NB4 (cell line): Measurements from ENCODE around the gene OR10T2.

Experiments
- DNase-seq: peaks from one replicate; pipeline ENCODE4 v3.0.0; 2010; ENCODE audit warnings: low read depth
- H3K4me3 ChIP-seq: one replicate; pipeline ENCODE4 v1.5.1; 2011; ENCODE audit warnings: mild to moderate bottlenecking, low read depth, low read length, moderate library complexity
- MYC ChIP-seq: IDR thresholded peaks from 2 replicates; pipeline ENCODE4 v1.6.1; 2011; ENCODE audit warnings: low read depth, low read length
- POLR2A ChIP-seq: IDR thresholded peaks from 2 replicates; pipeline ENCODE4 v1.6.1; 2011; ENCODE audit warnings: mild to moderate bottlenecking; ENCODE audit not compliant: insufficient read length; ENCODE audit errors: extremely low read depth
- TF ChIP-seq, protein P1 (sequence below): IDR thresholded peaks from 2 replicates; pipeline ENCODE4 v1.6.1; 2011; ENCODE audit warnings: low read depth, low read length
- TF ChIP-seq, protein P2 (sequence below): IDR thresholded peaks from one replicate; pipeline ENCODE4 v1.5.1; 2012; ENCODE audit warnings: low read depth, low read length

The OR10T2 gene

DNA sequence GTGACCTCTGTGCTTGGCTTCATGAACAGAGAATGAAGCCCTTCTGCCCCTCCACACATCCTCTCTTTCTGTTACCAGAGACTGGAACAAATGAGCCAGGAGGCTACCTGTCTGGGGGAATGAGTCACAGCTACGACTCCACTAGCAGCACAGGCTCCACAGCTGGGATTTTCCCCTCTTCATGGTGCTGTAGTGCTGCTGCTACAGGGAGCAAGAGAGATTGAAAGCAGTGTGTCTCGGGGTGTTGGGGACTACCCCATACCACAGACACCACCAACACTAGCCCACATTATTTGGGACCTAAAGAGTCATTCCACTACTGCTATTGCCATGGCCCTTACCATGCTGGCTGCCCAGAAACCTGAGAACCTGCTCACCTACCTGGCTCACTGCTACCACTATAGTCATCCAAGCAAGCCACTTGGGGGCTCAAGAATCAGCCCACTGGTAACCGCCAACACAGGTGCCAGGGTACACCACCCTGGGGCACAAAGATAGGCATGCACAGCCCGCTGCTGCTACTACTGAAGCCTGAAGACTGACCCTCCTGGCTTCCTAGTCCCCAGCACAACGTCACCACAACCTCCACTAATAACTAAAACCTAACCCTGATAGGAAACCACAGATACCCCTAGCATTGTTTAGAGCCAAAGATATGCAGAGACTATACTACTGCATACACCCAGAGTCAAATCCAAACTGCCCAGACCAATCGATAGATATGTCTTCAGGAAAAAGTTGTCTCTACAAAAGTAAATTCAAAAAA is 27.9 kb downstream of the OR10T2 start:
- TF ChIP-seq, protein P1, sequence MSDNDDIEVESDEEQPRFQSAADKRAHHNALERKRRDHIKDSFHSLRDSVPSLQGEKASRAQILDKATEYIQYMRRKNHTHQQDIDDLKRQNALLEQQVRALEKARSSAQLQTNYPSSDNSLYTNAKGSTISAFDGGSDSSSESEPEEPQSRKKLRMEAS, result no peak
- no peak for TF ChIP-seq POLR2A
- TF ChIP-seq, protein P2, sequence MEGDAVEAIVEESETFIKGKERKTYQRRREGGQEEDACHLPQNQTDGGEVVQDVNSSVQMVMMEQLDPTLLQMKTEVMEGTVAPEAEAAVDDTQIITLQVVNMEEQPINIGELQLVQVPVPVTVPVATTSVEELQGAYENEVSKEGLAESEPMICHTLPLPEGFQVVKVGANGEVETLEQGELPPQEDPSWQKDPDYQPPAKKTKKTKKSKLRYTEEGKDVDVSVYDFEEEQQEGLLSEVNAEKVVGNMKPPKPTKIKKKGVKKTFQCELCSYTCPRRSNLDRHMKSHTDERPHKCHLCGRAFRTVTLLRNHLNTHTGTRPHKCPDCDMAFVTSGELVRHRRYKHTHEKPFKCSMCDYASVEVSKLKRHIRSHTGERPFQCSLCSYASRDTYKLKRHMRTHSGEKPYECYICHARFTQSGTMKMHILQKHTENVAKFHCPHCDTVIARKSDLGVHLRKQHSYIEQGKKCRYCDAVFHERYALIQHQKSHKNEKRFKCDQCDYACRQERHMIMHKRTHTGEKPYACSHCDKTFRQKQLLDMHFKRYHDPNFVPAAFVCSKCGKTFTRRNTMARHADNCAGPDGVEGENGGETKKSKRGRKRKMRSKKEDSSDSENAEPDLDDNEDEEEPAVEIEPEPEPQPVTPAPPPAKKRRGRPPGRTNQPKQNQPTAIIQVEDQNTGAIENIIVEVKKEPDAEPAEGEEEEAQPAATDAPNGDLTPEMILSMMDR, result no peak
- no peak for TF ChIP-seq MYC
- H3K4me3 ChIP-seq, result no peak overlapping the region
- no peak for DNase-seq

DNA sequence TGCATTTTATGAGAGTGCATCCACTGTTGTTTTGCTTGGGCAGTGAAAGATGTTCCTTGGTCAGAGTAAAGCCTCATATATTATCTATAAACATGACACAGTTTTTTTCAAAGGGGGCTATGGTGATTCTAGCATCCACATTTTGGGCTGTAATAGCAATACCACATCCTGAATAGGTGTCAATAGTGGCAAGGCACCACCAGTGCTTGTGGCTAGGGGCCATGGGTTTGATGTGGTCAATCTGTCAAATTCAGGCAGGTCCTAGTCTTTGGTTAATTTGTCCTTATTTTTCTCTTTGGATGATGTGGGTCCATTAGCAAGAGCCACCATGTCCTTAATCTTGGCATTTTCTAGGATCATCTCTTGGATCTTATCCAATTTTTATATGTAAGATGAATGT is 32.5 kb downstream of the OR10T2 start:
- no peak overlapping the region for H3K4me3 ChIP-seq
- no peak for DNase-seq
- TF ChIP-seq POLR2A (no peak), MYC (no peak)
- TF ChIP-seq, protein P1, result no peak
- TF ChIP-seq, protein P2, result no peak

DNA sequence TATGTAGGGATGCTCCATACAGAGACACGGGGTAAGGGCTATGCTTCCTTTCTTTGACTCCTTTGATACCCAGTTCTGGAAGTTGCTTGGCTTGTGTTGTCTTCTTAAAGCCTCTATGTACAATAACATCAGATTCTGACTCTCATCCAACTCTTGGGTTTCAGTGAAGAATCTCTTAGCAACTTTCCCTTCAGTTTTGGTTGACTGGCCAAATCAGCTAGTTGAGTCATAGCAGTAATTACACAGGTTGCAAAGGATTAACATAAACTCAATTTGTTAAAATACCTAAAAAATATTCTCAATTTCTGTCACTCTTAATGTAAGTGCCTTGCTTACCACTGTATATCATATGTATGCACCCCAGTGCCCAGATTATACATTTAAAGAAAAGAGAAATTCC is 36.3 kb downstream of the OR10T2 start:
- TF ChIP-seq, protein P1, result no peak
- no peak for TF ChIP-seq MYC
- TF ChIP-seq POLR2A, result no peak
- TF ChIP-seq, protein P2, result no peak
- no peak for DNase-seq
- no peak overlapping the region for H3K4me3 ChIP-seq

DNA sequence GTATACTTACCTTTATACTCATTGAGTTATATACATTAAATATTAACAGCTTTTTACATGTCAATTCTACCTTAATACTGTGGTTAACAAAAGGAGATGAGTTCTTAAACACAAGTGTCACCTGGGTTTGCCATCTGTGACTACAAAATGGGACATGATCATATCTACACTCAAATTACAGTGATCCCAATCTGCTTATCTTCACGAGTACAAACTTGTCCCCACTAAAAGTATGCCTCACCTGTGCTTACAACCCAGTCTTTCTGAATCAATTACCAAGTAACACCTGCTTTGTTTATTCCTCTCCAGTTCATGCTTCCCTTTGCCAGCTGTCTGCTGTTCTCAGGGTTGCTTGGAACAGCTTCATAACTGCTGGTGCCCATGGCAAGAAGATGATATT is 36.8 kb downstream of the OR10T2 start:
- DNase-seq, result no peak

DNA sequence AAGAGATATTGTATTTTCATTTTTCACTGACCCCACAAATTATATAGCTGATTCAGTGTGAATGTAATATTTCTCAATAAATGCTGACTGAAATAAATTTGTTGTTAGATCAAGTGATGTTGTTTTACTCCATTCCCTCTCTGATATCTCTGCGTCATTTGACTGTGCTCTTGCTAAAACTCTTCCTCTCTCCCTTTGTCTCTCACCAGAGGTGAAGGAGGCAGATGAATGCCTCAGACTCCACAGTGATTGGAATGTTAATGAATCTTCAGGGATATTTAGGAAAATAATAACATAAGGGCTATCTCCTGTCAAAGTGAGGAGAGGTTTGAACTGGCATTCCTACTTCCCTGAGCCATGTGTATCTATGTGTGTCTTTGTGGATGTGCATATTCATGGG is 41.8 kb downstream of the OR10T2 start:
- DNase-seq, result no peak
- H3K4me3 ChIP-seq, result no peak overlapping the region
- TF ChIP-seq, protein P1, result no peak
- TF ChIP-seq, protein P2, result no peak
- TF ChIP-seq POLR2A (no peak), MYC (no peak)

More for the DNA sequence above, 36.8 kb downstream of the OR10T2 start:
- TF ChIP-seq MYC, result no peak
- TF ChIP-seq, protein P2, result no peak
- no peak for TF ChIP-seq POLR2A
- TF ChIP-seq, protein P1, result no peak
- H3K4me3 ChIP-seq, result no peak overlapping the region
